ENCODE results near the gene OSBPL10. TPM values are rescaled to one million over a fixed set of nuclear protein-coding genes. Genes with fewer than 3 reads are reported as not detected.

The OSBPL10 gene
- total RNA-seq, result 1 to 10 TPM; 2.3 to 4.6 (median 3.2) TPM
- 1 to 10 TPM in 2 of 3 donors, under 1 TPM in 1; 0.75 to 1.2 (median 1.1) TPM for polyA plus RNA-seq
- long read RNA-seq, donor 1, partial matches to known transcripts, result 2 of 4 reads
- long read RNA-seq, donor 1, other reads (novel, unspliced or antisense), result 2 of 4 reads
- long read RNA-seq, donor 2, full-length matches to known transcripts, result 3 of 4 reads
- long read RNA-seq, donor 2, partial matches to known transcripts, result 0 of 4 reads
- long read RNA-seq, donor 2, other reads (novel, unspliced or antisense), result 1 of 4 reads

GRCh38 chr3:31981206-31982181 lies at the start of gene OSBPL10, which contains the start of gene ZNF860:
Gene OSBPL10, minus strand, starts transcription at chr3:31981262. Its CDS starts 83 bp downstream, at chr3:31981179.
Gene ZNF860, plus strand, starts transcription at chr3:31981750. Its CDS starts 7,330 bp downstream, at chr3:31989080.
- no peaks in the 10 kb centered on the region for H3K9me3 ChIP-seq
- H3K4me1 ChIP-seq, result peaks cover 13% of the 10 kb centered on the region
- intact Hi-C loops (cut with DNase I), result no loop called here
- peaks cover 0 to 16% (median 0%) of the 10 kb centered on the region in 3 donors for H3K27me3 ChIP-seq (ENCODE audit: insufficient read depth in 3 of 3, low read length in 2 of 3)
- H3K4me3 ChIP-seq, result peak within 1 kb of the TSS; percentile 74
- peak within 1 kb of the TSS; percentile 61 for H3K27ac ChIP-seq
- no peaks in the 10 kb centered on the region for H3K36me3 ChIP-seq (ENCODE audit: insufficient read depth in 1 of 2, low read depth in 1 of 2)
- 8 to 13% (median 13%) methylated on average over 48 to 65 of the region's 65 CpGs for whole genome bisulfite sequencing, 3 donors
- no peak for TF ChIP-seq CTCF (IDR thresholded peaks at IDR 0.05)
- DNase-seq (peak; percentile 86 to 93), ATAC-seq (peak; percentile 83 to 92 (median 88))

- H3K36me3 ChIP-seq (ENCODE audit: insufficient read depth in 1 of 2, low read depth in 1 of 2), result no peaks in the 10 kb centered on the region
- ATAC-seq (no peak), DNase-seq (no peak)
- intact Hi-C loops (cut with DNase I), result loop anchor here in 1 of 2 donors (10.0 kb wide), 1 partner anchor 748 kb away; no protein-coding TSS in a partner anchor
- H3K27ac ChIP-seq, result no peak overlapping the region
- no peaks in the 10 kb centered on the region for H3K27me3 ChIP-seq (ENCODE audit: insufficient read depth in 3 of 3, low read length in 2 of 3)
- H3K4me3 ChIP-seq, result no peak overlapping the region
- H3K9me3 ChIP-seq, result no peaks in the 10 kb centered on the region
- no peak for TF ChIP-seq CTCF (IDR thresholded peaks at IDR 0.05)
- 77 to 81% (median 80%) methylated on average over 6 of the region's 6 CpGs for WGBS, 3 donors
- H3K4me1 ChIP-seq, result no peaks in the 10 kb centered on the region
Measured at GRCh38 chr3:32026593-32026992, 45.5 kb upstream of the OSBPL10 start.

GRCh38 chr3:32022947-32023346 lies 41.9 kb upstream of the OSBPL10 start:
- TF ChIP-seq CTCF (IDR thresholded peaks at IDR 0.05), result no peak
- ATAC-seq, result no peak
- intact Hi-C loops (cut with DNase I), result loop anchor here in 1 of 2 donors (10.0 kb wide), 1 partner anchor 752 kb away; no protein-coding TSS in a partner anchor
- H3K27ac ChIP-seq, result no peak overlapping the region
- H3K9me3 ChIP-seq, result no peaks in the 10 kb centered on the region
- H3K4me3 ChIP-seq, result no peak overlapping the region
- DNase-seq, result no peak
- H3K36me3 ChIP-seq (ENCODE audit: insufficient read depth in 1 of 2, low read depth in 1 of 2), result no peaks in the 10 kb centered on the region
- WGBS, 3 donors, result 84 to 86% (median 85%) methylated on average over 2 of the region's 2 CpGs
- no peaks in the 10 kb centered on the region for H3K27me3 ChIP-seq (ENCODE audit: insufficient read depth in 3 of 3, low read length in 2 of 3)
- H3K4me1 ChIP-seq, result no peaks in the 10 kb centered on the region

- Histone ChIP-seq H3K36me3 (ENCODE audit: insufficient read depth in 1 of 2, low read depth in 1 of 2) (no peaks in the 10 kb centered on the region), H3K4me3 (no peak overlapping the region), H3K9me3 (no peaks in the 10 kb centered on the region), H3K27me3 (ENCODE audit: insufficient read depth in 3 of 3, low read length in 2 of 3) (no peaks in the 10 kb centered on the region), H3K4me1 (no peaks in the 10 kb centered on the region), H3K27ac (no peak overlapping the region)
- TF ChIP-seq CTCF (IDR thresholded peaks at IDR 0.05), result no peak
- ATAC-seq, result no peak
- no peak for DNase-seq
- intact Hi-C loops (cut with DNase I), result loop anchor here in 1 of 2 donors (2.0 to 10.0 kb wide), 2 partner anchors 13 to 753 kb away; no protein-coding TSS in a partner anchor
- WGBS, 3 donors, result 79 to 81% (median 81%) methylated on average over 3 of the region's 3 CpGs
Measured at GRCh38 chr3:32021748-32022147, 40.7 kb upstream of the OSBPL10 start.

Measured in psoas muscle (tissue), 8 donors.